Measurements from ENCODE around the gene BTG4. TPM values are rescaled to one million over a fixed set of nuclear protein-coding genes. Genes with fewer than 3 reads are reported as not detected.
A peak's percentile ranks its signal among the peaks of the same experiment; 100 is the strongest.

Gene BTG4
- total RNA-seq, 1 donor: 0.36 TPM

- no peak overlapping the region for H3K4me3 ChIP-seq (ENCODE audit: low read depth, low read length)
- TF ChIP-seq CTCF (IDR thresholded peaks at IDR 0.05; ENCODE audit: insufficient read depth, low read length): no peak
- DNase-seq (ENCODE audit: low read depth): no peak
These were observed 30.6 kb upstream of the BTG4 start for GRCh38 chr11:111542606-111543275.

DNA sequence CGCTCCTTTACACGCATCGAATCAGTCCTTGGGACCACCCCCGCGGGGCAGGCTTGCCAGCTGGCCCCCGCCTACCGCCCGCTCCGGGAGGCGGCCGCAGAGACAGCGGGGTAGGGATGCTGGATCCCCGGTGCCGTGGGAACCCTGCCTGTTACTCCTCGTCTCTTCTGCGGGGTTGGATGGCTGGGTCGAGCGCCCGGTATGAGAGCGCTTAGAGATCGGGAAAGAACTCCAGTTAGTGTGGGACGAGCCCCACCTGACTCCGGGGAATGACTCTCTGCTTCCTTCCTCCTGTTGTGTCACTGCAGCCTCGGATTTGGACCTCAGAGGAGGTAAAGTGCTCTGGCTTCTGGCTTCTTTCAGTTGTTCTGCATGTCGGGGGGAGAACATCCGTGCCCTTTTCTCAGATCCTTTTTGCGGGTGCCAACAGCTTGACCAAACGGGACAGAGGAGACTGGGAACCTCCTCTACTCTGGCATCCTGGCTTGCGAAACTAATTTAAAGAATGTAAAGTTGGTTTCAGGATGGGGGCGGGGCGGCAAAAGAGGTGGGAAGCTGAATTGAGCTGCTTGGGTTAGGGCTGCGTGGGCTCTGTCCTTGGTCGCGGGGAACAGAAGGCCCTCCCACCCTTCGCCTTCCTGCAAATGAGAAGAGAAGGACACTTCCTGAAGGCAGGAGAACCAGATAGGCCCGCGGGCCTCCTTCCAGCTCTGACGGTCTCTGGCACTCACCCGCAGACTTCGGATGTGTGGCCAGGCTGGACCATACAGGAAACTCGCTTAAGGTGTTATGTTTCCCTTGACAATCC, 29.3 kb upstream of the BTG4 start:
- DNase-seq (ENCODE audit: low read depth): peak; percentile 66
- H3K4me3 ChIP-seq (ENCODE audit: low read depth, low read length): peak overlapping the region; percentile 68
- no peak for TF ChIP-seq CTCF (IDR thresholded peaks at IDR 0.05; ENCODE audit: insufficient read depth, low read length)

GRCh38 chr11:111540937-111541253, 28.7 kb upstream of the BTG4 start:
- DNase-seq (ENCODE audit: low read depth): peak; percentile 15
- TF ChIP-seq CTCF (IDR thresholded peaks at IDR 0.05; ENCODE audit: insufficient read depth, low read length): no peak
- peak overlapping the region; percentile 68 for H3K4me3 ChIP-seq (ENCODE audit: low read depth, low read length)

GRCh38 chr11:111540114-111540936, 28.1 kb upstream of the BTG4 start, which contains the start of gene LAYN:
Gene LAYN (plus strand): TSS chr11:111540720. CDS start chr11:111540844, 124 bp downstream.
- TF ChIP-seq CTCF (IDR thresholded peaks at IDR 0.05; ENCODE audit: insufficient read depth, low read length): no peak
- H3K4me3 ChIP-seq (ENCODE audit: low read depth, low read length): peak within 1 kb of the TSS; percentile 68
- peak; percentile 26 for DNase-seq (ENCODE audit: low read depth)

DNA sequence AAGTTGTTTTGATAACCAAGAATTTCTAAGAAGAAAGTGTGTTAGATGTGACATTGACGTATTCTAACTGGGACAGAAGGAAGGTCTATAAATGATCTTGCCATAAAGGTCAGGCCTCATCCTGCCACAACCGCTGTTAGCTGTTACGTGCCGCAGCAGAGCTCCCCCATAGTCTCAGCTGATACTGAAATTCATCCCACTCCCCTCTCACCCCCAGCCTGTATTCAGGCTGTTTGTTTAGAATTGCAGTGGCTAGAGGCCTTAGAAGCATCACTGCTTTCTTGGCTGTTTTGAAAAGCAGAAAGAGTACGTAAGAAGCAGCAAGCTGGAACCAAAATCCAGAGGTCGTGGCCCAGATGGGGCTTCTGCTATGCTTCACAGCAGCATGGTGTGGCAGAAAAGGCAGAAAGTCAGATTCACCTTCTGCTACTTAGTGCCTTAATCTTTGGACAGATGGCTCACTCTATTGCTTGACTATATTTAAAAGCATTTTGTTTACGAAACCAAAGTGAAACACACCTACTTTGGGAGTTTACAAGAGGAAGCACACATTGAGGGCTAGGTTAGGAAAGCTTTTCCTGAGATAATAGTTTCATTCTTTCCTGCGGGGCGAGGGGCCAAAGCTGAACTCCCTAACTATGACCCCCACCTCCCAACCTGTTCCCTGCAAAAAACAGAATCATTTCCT, 27.4 kb upstream of the BTG4 start:
- DNase-seq (ENCODE audit: low read depth): no peak
- H3K4me3 ChIP-seq (ENCODE audit: low read depth, low read length): peak overlapping the region; percentile 68
- TF ChIP-seq CTCF (IDR thresholded peaks at IDR 0.05; ENCODE audit: insufficient read depth, low read length): no peak

GRCh38 chr11:111538407-111539114, 26.4 kb upstream of the BTG4 start:
- no peak for TF ChIP-seq CTCF (IDR thresholded peaks at IDR 0.05; ENCODE audit: insufficient read depth, low read length)
- no peak overlapping the region for H3K4me3 ChIP-seq (ENCODE audit: low read depth, low read length)
- no peak for DNase-seq (ENCODE audit: low read depth)
